ENCODE data around the gene HFE.

- TF ChIP-seq POLR2AphosphoS5 (IDR thresholded peaks at IDR 0.05; ENCODE audit: low read length) = no peak
- TF ChIP-seq CTCF (IDR thresholded peaks at IDR 0.05 in 2 of 3, conservative IDR thresholded peaks at IDR 0.05 in 1 of 3; ENCODE audit: control insufficient read depth in 2 of 3, extremely low read depth in 1 of 3, insufficient read depth in 1 of 3, low read depth in 3 of 3, low read length in 3 of 3) = no peak
- no peak for TF ChIP-seq POLR2A (IDR thresholded peaks at IDR 0.05; ENCODE audit: low read depth, low read length)
- TF ChIP-seq SIN3A (IDR thresholded peaks at IDR 0.05; ENCODE audit: low read depth, low read length) = no peak
- no peak for TF ChIP-seq HDAC2 (IDR thresholded peaks at IDR 0.05)
- no peak for TF ChIP-seq SMC3 (IDR thresholded peaks at IDR 0.05; ENCODE audit: borderline replicate concordance, low read length)
- no peak for TF ChIP-seq PBX3 (IDR thresholded peaks at IDR 0.05; ENCODE audit: insufficient replicate concordance, low read depth, low read length)
- no peak for TF ChIP-seq ZBTB11 (CRISPR knock-in tag; IDR thresholded peaks at IDR 0.05)
- no peak for TF ChIP-seq MLLT1 (IDR thresholded peaks at IDR 0.05)
- TF ChIP-seq ZZZ3 (IDR thresholded peaks at IDR 0.05; ENCODE audit: control insufficient read depth, insufficient read length, low read depth) = no peak
These were observed 29.0 kb downstream of the HFE start for GRCh38 chr6:26116267-26116666.

Data from GM12878 (cell line).